CD4-positive, alpha-beta T cell treated with Interleukin-4 for 4 hours (primary cell): Measurements from ENCODE around the gene ARHGEF10L.

Experiments
- DNase-seq: peaks from one replicate; pipeline ENCODE4 v3.0.0-alpha.2; 2020

ARHGEF10L gene

DNA sequence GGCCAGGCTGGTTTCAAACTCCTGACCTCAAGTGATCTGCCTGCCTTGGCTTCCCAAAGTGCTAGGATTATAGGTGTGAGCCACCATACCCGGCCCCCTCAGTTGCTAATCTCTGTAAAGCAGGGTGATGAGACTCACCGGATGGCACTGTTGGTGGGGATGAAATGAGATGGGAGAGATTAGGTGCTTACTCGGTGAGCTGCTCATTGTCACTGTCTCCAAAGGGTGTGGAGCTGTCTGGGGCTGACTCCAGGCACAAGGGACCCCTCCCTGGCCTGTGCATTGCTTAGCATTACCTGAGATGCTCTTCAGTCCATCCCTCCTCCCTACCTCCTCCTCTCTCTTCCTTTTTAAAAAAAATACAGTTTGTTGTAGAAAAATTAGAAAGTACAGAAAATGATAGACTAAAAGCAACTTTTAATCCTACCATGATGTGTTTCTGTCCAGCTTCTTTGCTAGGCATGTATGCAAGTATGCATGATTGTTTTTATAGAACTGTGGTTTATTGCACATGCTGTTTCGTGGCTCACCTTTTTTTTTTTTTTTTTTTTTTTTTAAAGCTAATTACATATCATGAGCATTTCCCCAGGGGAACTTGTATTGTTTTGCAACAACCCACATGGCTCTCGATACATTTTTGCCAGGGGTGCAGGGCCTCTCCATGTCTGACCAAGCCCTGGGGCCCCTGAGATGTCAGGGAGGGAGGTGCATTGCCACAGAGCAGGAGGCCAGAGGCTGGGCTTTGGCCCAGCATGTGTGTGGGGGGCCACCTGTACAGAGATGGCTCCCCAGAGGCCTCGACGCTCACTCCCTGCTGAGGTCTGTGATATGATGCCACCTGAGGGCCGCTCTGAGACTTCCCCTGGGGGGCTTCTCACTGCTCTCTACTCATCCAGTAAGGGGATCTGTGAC lies 55.4 kb downstream of the ARHGEF10L start:
- DNase-seq = no peak

DNA sequence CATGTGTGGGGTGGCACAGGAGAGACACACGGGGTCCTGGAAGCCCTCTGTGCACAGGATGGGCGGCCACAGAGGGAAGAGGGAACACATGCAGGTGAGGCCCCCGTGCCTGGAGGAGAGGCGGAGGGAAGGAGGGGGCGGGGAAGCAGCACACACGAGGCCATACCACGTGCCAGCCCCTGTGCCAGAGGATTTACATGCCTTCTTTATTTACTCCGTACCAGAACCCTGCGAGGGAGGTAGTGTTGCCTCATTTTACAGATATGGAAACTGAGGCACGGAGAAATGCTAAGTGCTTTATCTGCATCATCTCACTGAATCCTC lies 56.1 kb downstream of the ARHGEF10L start:
- no peak for DNase-seq

DNA sequence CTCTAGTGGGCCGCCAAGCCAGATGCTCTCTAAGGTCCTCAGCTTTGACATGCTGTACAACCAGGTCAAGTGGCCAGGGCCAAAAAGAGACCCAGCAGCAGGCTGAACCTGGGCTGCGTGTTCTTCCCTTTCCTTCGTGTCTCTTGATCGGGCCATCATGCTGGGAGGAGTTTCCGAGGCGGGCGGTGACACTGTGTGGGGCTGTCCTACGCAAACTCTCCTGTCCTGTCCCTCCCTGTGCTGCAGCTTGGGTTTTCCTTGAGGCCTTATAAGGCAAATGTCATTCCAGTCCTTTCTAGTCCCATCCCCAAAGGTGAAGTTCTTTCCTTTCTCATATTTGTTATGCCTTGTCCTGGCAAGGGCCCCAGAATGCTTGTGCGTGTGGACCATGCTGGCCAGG lies 56.7 kb downstream of the ARHGEF10L start:
- DNase-seq = no peak

DNA sequence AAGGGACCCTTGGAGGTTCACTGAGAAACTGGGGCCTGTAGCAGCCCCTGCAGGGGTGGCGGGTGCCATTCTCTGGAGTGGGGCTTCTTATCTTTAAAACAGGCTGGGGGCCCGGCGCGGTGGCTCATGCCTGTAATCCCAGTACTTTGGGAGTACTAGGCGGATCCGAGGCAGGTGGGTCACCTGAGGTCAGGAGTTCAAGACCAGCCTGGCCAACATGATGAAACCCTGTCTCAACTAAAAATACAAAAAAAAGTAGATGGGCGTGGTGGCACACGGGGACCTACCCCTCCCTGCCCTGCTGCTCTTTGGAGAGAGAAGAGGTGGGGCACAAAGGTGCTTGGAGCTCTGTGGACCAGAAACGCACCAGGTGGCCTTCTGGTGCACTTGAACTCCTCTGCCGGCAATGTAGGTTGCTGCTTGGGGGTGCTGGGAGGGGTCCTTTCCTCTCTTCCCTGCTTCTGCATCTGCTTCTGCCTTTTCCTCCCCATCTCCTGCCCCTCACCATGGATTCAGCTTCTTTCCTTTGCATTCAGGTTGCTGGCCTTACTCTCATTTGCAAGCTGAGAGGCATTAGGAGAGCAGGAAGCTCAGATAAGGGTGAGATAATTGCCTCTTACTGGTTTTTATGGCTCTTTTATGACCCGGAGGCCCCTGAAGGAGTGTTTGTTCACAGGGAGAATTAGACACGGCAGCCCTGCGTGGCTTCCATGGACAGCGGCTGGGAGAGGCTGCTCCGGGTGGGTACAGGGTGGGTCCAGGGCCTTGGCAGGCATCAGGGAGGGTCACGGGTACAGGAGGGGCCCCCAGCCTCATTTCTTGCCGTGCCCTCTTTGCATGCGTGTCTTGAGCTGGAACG lies 57.4 kb downstream of the ARHGEF10L start:
- DNase-seq = no peak

DNA sequence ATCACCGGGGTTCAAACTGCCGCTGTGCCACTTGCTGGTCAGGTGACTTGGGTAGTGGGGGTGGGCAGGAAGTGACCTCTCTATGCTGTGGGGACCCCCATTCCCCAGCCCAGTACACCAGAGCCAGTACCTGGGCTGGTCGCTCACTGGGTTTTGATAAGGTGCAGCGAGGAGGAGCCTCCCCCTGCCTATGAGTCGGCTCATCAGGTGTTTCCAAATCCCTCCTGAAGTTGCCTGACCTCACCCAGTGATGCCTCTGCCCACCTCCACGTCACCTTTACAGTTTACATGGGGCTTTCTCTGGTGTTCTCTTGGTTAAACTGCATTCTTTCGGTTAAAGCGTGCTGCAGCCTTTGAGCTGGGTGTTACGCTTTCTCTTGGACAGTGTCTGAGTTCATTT lies 58.2 kb downstream of the ARHGEF10L start:
- DNase-seq = no peak

DNA sequence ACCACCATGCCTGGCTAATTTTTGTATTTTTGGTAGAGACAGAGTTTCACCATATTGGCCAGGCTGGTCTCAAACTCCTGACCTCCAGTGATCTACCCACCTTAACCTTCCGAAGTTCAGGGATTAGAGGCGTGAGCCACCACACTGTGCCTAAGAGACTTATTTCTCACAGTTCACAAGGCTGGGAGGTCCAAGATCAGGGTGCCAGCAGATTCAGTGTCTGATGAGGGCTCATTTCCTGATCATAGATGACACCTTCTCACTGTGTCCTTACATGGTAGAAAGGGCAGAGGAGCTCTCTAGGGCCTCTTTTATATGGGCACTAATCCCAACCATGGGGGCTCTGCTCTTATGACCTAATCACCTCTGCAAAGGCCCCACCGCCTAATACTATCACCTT lies 58.8 kb downstream of the ARHGEF10L start:
- DNase-seq = no peak

DNA sequence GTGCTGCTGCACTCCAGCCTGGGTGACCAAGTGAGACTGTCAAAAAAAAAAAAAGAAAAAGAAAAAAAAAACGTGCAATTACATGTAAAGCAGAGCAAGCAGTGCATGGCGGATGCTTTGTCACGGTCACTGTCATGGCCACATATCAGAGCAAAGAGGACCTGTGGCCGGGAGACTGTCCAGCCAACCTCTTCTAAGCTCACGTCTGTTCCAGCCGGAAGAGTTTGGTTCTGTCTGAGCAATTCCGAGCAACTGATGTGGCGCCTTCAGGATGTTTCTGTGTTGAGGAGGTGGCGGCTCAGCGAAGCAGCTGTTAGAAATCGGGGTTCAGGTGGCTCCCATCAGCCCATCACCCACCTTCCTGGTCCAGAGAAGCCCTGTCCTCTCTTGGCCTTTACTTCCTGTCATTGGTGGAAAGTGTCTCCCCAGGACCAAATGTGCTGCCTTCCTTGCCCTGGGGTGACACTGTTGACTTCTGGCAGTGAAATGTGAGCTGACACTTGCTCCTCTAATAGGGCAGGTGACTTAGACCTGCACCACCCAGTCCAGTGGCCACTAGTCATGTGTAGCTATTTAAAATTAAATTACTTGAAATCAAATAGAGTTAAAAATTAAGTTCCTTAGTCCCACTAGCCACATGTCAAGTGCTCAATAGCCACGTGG lies 59.9 kb downstream of the ARHGEF10L start:
- DNase-seq = no peak

DNA sequence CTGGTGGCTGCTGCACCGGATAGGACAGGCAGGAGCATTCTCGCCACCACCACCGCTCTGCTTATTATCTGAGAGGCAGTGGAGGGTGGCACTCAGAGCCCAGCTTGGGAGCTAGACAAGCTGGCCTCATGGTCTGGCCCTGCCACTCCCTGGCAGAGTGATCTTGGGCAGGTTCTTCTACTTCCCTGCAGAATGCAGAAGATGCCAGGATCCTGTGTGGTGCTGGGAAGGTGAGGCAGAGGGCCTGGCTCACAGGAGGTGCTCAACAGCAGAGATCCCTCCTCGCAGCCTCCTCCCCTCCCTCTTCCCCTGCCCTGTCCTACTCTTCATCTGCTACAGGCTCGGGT lies 60.4 kb downstream of the ARHGEF10L start:
- DNase-seq = no peak

DNA sequence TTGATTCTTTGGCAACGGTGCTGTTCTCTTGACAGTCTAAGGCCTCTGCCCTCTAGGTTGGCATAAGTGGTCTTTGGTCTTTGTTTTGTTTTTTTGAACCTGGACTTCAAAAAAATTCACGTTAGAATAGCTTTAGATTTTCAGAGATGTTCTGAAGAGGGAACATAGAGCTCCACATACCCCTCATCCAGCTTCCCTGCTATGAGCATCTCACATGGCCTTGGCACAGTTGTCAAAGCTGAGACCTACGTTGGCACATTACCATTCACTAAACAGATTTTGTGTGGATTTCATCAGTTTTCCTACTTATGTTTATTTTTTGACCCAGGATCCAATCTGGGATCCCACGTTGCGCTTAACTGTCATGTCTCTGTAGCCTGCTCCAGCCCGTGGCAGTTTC lies 60.8 kb downstream of the ARHGEF10L start:
- no peak for DNase-seq

DNA sequence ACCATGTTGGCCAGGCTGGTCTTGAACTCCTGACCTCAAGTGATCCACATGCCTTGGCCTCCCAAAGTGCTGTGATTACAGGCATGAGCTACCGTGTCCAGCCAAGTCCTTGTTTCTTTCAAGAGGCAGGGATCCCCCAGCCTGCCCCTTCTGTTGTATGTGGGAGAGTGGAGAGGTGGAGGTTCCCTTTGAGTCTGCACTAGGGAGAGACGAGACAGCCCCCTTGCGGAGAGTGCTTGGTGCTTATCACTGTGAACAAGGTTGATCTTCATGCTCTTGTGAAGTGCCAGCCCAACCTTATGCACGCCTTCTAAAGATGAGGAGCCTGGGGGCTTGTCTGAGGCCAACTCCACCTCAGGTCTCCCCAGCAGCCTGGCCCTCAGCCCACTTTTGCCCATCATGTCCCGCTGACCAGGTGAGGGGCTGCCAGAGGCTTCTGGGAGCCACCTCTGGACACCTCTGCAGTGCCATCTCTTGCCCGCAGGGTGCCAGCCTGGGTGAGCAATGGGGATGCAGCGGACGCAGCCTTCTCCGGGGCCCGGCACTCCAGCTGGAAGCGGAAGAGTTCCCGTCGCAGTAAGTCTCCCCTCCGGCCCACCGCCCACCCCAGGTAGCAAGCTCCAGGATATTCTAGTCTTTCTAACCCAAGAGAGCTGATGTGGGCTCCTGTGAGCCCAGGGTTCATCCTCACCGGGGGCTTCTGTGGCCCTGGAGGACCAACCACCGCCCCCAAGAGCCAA lies 62.3 kb downstream of the ARHGEF10L start:
- no peak for DNase-seq

DNA sequence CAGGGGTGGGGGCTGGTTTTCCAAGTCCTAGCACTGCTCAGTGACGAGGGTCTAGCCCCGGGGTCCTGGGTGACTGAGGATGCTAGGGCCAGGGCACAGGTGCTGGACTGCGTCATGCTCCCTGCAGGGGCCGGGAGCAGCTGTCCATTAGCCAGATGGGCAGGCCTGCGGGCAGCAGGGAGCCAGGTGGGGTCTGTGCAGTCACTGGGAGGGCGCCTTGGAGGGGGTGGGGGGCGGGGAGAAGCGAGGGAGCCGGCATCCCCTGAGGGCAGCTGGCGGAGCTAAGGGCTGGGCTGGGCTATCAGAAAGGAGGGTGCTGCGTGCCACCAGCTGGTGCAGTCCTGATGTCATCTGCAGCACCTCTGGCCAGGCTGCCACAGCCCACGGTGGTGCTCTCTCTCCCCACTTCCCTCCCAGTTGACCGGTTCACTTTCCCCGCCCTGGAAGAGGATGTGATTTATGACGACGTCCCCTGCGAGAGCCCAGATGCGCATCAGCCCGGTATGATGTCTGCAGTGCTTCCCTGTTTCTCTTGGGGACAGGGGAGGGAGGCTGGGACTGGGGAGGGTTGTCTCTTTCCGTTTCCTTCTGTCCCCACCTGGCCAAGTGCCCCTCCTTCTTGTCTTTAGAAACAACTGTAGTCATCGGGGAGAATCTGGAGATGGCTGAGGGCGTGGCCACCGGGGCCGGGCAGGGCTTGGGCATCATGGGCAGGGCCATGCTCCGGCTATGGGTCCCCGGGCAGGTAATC lies 63.8 kb downstream of the ARHGEF10L start:
- DNase-seq = no peak

DNA sequence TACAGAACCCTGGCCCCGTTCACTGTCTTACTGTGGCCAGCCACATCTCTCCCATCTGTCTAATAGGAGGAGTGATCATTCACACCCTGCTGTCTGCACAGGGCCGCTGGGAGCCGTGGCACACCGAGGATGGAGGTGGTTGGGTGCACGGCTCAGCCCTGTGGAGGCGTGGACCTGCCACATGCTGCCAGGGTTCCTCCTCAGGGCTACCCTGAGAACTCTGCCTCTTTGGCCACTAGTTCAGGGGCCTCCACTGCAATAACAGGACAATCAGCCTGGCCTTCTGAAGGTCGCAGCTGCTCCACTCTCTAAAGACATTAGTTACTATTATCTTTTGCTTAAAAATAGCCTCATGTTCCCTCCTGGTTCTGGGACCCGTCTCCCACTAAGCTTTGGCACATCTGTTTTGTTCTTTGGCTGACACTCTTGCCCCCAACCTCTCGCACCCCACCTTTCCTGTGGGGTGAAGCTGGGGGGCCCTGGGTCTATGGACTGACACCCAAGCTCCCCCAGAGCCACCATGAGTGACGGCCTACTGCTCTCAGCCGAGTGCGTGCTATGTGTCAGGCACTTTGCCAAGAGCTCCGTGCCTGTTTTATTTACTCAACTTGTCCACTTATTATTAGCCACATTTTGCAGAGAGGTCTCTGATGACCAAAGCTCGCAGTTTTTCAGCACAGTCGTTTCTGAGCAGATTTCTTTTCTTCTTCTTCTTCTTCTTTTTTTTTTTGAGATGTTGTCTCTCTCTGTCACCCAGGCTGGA lies 66.3 kb downstream of the ARHGEF10L start:
- no peak for DNase-seq

DNA sequence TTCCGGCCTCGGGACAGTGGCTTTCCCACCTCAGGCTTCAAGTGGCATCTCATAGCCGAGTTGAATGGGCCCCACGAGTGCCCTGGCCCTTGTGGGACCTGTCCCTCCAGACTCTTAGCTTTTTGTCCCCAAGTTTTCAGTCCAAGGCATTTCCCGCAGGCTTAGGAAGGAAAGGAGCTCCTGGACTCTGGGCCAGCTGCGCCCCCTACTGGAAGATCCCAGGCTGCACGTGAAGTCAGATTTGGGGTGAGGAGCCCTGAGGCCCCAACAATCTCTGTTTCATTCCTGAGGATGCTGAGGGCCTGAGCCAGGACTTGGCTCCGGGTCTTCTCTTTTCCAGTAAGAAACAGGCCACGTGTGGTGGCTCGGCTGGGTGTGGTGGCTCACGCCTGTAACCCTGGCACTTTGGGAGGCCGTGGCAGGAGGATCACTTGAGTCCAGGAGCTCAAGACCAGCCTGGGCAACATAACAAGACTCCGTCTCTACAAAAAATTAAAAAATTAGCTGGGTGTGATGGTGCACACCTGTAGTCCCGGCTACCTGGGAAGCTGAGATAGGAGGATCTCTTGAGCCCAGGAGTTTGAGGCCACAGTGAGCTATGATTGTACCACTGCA lies 67.4 kb downstream of the ARHGEF10L start:
- peak; percentile 26 for DNase-seq

DNA sequence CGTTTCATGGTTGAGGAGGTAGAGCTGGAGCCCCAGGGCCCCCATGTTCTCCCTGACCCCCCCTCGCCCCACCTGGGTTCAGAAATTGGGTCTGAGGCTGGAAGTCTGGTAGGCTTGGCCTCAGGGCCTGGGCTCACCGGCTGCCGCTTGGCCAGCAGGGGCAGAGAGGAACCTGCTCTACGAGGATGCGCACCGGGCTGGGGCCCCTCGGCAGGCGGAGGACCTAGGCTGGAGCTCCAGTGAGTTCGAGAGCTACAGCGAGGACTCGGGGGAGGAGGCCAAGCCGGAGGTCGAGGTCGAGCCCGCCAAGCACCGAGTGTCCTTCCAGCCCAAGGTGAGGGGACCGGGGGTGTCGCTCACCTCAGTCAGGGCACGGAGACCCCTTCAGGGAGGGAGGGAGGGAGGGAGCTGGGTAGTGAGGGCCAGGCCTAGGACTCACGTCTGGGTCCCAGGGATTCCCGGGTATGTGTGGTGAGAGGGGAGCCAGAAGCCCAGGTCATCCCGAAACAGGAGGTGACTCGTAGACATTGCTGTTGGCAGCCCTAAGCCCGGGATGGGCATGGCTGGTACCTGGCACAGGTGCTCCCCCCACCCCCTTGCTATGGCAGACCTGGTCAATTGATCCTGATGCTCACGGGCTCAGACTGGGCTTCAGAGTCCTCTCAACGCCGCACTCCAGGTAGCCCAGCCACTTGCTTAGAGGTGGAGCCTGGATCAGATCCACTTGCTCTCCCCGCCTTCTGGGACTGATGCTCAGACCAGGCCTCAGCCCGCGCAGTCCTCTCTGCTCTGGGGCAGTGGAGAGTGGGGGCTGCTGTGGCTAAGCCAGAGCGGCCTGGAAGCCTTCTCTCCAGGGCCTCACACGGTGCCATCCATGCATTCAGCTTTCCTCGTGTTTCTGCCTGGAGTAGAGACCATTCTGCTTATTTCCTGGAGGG lies 68.4 kb downstream of the ARHGEF10L start:
- DNase-seq = no peak

DNA sequence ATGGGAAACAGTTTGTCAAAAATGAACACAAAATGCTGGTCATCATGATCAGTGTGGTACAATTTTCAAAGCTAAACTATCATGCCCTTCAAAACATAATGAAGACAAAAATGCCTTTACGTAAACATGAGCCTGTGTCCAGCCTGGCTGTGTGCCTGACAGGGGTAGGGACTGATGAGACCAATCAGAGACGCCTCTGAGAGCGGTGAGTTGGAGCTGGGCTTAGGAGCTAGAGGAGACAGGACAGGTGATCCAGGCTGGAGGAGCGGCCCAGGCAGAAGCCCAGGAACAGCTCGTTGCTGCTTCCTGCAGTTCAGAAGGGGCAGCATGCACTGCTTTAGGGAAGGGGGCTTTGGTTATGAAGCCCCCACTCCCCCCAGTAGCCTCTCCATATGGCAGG lies 70.0 kb downstream of the ARHGEF10L start:
- DNase-seq = no peak

DNA sequence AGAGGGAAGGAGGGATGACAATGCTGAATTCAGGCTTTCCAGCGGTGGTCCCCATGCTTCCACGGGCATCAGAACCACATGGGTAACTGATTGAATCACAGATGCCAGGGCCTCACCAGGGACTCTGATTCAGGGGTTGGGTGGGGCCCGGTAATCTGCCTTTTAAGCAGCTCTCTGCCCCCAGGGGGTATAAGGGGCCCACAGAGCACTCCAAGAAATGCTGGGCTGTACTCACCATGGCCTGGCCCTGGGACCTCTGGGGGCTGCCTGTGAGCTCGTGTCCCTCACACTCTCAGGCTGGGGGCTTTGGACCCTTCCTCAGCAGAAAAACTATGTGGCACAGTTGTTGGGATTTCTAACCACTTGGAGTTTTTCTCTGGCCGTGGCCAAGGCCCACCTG lies 70.6 kb downstream of the ARHGEF10L start:
- no peak for DNase-seq

DNA sequence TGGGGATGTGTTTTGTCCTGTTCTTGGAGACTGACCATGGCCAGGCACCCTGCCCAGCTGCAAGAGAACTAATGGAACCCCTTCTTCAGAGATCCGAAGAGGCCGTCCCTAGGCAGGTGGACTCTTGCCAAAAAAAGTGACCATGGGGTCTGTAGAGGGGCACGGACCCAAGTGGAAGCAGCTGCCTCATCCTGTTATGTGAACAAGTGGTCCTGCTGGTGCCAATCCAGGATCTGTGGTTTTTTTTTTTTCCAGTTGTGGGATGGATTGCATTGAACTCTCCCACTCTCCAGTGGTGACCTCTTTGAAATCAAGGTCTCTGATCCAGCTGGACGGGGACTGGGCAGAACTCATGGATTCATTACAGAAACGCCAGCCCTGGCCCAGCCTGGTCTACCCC lies 71.2 kb downstream of the ARHGEF10L start:
- no peak for DNase-seq

DNA sequence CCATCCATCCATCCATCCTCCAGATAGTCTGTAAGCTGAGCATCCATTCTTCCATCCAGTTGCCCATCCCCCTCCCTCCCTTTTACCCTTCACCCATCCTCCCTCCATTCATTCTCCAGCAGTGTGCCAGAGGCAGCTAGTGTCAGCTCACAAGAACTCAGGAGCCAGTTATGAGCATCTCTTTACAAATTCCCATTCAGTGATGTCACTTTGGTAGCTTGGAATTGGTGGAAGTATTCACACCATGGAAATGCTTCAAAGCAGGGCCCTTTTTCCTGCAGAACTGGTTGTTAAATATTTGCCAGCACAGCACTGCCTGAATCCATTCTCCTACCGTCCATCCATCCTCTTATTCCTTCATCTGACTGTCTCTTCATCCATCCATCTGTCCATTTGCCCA lies 72.5 kb downstream of the ARHGEF10L start:
- DNase-seq = no peak

DNA sequence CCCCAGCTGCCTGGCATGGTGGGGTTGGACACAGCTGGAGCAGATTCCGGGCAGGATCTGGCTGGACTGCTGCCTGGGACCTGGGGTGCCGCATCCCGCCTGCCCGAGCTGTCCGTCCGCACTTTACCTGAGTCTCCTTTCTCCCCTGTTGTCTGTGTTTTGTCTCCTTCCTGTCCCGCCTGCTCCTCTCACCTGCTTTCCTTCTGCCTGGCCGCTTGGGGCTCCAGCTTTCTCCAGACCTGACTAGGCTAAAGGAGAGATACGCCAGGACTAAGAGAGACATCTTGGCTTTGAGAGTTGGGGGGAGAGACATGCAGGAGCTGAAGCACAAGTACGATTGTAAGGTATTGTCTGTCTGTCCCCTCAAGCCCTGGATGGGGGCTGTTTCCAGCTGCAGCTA lies 73.3 kb downstream of the ARHGEF10L start:
- no peak for DNase-seq

DNA sequence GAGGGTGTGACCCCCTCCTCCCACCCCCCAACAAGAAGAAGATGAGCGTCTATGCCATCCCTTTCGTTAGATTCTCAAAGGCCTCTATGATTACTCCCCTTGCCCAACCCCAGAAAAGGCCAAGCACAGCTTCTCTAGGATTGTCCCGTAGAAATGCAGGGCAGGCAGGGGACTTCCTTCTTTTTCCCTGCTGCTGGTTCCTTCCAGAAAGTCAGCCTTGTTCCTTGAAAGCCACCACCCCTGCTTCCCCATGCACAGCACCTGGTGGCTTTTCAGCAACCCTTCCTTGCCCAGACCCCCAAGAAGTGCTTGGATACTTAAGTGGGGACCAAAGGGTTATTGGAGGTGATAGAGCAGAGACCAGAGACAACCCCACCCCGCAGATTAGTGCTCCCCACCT lies 75.1 kb downstream of the ARHGEF10L start:
- no peak for DNase-seq
